Fibroblast of lung (primary cell): ENCODE results near the gene ERBB4.

Source experiments
- EZH2 ChIP-seq: IDR thresholded peaks from 2 replicates; pipeline ENCODE4 v1.5.1; 2012; ENCODE audit warnings: low read length, control low read depth, mild to moderate bottlenecking; ENCODE audit errors: missing control alignments
- TF ChIP-seq, protein P1 (sequence below), 2 donors: IDR thresholded peaks in 1 of 2; conservative IDR thresholded peaks in 1 of 2; 1 replicate in 1 of 2; 2 replicates in 1 of 2; pipeline ENCODE4 v1.5.1; 2011 to 2012; ENCODE audit warnings: low read length in 2 of 2, control low read depth in 1 of 2, inconsistent platforms in 1 of 2, low read depth in 1 of 2, mild to moderate bottlenecking in 1 of 2

GRCh38 chr2:212197776-212198175 lies 340.8 kb downstream of the ERBB4 start:
- TF ChIP-seq, protein P1, sequence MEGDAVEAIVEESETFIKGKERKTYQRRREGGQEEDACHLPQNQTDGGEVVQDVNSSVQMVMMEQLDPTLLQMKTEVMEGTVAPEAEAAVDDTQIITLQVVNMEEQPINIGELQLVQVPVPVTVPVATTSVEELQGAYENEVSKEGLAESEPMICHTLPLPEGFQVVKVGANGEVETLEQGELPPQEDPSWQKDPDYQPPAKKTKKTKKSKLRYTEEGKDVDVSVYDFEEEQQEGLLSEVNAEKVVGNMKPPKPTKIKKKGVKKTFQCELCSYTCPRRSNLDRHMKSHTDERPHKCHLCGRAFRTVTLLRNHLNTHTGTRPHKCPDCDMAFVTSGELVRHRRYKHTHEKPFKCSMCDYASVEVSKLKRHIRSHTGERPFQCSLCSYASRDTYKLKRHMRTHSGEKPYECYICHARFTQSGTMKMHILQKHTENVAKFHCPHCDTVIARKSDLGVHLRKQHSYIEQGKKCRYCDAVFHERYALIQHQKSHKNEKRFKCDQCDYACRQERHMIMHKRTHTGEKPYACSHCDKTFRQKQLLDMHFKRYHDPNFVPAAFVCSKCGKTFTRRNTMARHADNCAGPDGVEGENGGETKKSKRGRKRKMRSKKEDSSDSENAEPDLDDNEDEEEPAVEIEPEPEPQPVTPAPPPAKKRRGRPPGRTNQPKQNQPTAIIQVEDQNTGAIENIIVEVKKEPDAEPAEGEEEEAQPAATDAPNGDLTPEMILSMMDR (conservative IDR thresholded peaks at IDR 0.05 in 1 of 2, IDR thresholded peaks at IDR 0.05 in 1 of 2; ENCODE audit: low read depth in 1 of 2, low read length in 2 of 2), result no peak
- TF ChIP-seq EZH2, result no peak
